Activated CD4-positive, alpha-beta T cell treated with anti-CD3 and anti-CD28 coated beads, Interleukin-2, amount 10 ng/mL, durations not matched to agents 24 days and 14 days (primary cell): Measurements from ENCODE around the gene PKD1. TPM values are rescaled to one million over a fixed set of nuclear protein-coding genes. Genes with fewer than 3 reads are reported as not detected.

Experiments used
- DNase-seq: peaks from one replicate; pipeline ENCODE4 v3.0.0; 2022
- H3K27ac Mint-ChIP-seq: one replicate; pipeline ENCODE4 v1.8.0; 2022; ENCODE audit warnings: mild to moderate bottlenecking, mixed read lengths
- H3K27me3 Mint-ChIP-seq: one replicate; pipeline ENCODE4 v1.8.0; 2022; ENCODE audit warnings: mixed read lengths
- H3K36me3 Mint-ChIP-seq: one replicate; pipeline ENCODE4 v1.8.0; 2022; ENCODE audit warnings: low read depth, mild to moderate bottlenecking, mixed read lengths
- H3K4me1 Mint-ChIP-seq: one replicate; pipeline ENCODE4 v1.8.0; 2021; ENCODE audit warnings: mixed read lengths
- H3K4me3 Mint-ChIP-seq: one replicate; pipeline ENCODE4 v1.8.0; 2022; ENCODE audit warnings: mild to moderate bottlenecking, moderate library complexity, mixed read lengths
- H3K9me3 Mint-ChIP-seq: one replicate; pipeline ENCODE4 v1.8.0; 2021; ENCODE audit warnings: mixed read lengths
- intact Hi-C: fragments of 100-400 bp; cut with micrococcal nuclease; formaldehyde crosslinking; loops from one replicate; pipeline ENCODE4 v1.15.1; 2023
- total RNA-seq: library from RNA; stranded (reverse); gene quantifications from 2 replicates; pipeline ENCODE4 v1.2.3, GENCODE V29; 2022

The PKD1 gene
- total RNA-seq, 1 donor from 2014 or later, result 93.3 TPM

DNA sequence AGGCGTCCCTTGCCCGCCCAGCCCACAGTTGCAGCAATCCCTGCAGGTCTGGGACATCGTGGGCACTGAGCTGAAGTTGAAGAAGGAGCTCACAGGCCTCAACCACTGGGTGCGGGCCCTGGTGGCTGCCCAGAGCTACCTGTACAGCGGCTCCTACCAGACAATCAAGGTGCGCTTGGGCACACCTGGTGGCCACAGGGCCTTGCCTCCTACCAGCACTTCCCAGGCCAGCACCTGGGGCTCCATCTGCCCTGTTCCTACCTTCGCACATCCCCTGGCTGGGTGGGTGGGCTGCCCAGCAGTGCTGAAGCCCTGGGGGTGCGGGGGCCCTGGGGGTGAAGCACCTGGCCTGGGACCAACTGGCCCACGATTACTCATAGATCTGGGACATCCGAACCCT, 39.8 kb upstream of the PKD1 start:
- no peaks in the 10 kb centered on the region for H3K4me1 Mint-ChIP-seq
- DNase-seq, result no peak
- H3K27ac Mint-ChIP-seq, result no peak overlapping the region
- intact Hi-C loops, result no loop called here
- no peaks in the 10 kb centered on the region for H3K9me3 Mint-ChIP-seq
- H3K36me3 Mint-ChIP-seq, result peaks cover 18% of the 10 kb centered on the region
- no peaks in the 10 kb centered on the region for H3K27me3 Mint-ChIP-seq
- H3K4me3 Mint-ChIP-seq, result no peak overlapping the region

DNA sequence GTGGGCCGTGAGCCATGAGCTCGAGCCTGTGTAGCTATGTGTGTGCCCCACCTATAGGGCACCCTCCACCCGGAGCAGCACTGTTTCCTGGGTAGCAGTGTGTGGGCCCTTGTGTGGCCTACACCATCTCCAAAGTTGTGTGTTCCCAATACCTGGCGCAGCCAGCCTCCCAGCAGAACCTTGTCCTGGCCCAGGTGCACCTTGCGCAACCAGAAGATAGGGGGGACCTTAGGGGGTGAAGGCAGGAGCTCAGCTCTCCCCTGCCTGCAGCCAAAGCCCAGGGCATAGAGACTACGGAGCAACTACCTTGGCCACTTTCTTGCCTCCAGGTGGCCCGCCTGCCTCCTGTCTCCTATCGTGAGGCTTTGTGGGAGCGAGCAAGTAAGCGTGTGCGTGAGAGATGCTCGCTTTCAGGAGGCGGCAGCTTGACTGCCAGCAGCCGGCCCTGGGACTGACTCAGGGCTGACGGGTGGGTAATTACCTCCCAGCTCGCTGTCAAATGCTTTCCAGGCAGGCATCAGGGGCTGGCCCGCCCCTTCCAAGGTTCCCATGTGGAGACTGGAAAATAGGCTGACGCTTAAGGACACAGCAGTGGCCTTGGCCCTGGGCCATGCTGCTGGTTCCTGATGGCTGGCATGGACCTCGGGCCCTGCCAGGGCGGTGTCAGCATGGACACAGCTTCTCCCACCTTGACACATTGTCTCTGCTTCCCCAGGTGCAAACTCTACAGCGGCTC, 38.9 kb upstream of the PKD1 start:
- Mint-ChIP-seq H3K4me1 (no peaks in the 10 kb centered on the region), H3K36me3 (peaks cover 18% of the 10 kb centered on the region), H3K4me3 (no peak overlapping the region), H3K27ac (no peak overlapping the region), H3K27me3 (no peaks in the 10 kb centered on the region), H3K9me3 (no peaks in the 10 kb centered on the region)
- intact Hi-C loops, result no loop called here
- DNase-seq, result no peak

DNA sequence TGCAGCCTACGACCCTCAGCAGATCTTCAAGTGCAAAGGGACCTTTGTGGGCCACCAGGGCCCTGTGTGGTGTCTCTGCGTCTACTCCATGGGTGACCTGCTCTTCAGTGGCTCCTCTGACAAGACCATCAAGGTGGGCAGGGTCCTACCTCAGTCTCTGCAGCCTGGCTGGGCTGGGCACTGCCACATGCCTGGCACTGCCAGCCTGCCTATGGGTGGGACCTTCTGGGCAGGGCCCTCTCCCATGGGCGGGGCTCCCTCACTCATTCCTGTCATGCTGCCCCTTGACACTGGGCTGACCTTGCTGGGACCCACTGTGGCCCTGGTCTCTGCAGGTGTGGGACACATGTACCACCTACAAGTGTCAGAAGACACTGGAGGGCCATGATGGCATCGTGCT, 38.2 kb upstream of the PKD1 start:
- Mint-ChIP-seq H3K9me3 (no peaks in the 10 kb centered on the region), H3K36me3 (peaks cover 18% of the 10 kb centered on the region), H3K27ac (no peak overlapping the region), H3K4me1 (no peaks in the 10 kb centered on the region), H3K27me3 (no peaks in the 10 kb centered on the region), H3K4me3 (no peak overlapping the region)
- intact Hi-C loops, result no loop called here
- no peak for DNase-seq

DNA sequence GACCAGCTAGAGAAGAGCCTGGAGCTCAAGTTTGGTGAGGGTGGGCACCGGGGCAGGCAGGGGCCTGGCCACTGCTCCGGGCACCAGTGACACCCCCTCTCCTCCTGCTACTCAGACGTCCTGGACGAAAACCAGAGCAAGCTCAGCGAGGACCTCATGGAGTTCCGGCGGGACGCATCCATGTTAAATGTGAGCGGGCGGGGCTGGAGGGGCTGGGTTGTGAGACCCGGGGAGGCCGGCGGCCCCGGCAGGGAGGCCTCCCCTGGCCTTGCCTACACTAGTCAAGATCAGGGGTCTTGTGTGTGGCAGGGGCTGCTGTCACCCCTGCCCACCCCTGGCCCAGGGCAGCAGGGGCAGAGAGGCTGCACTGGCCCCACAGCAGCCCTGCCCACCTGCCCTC, 37.7 kb upstream of the PKD1 start:
- Mint-ChIP-seq H3K4me3 (no peak overlapping the region), H3K4me1 (no peaks in the 10 kb centered on the region), H3K27ac (no peak overlapping the region), H3K9me3 (no peaks in the 10 kb centered on the region), H3K36me3 (peaks cover 19% of the 10 kb centered on the region), H3K27me3 (no peaks in the 10 kb centered on the region)
- intact Hi-C loops, result no loop called here
- DNase-seq, result no peak

DNA sequence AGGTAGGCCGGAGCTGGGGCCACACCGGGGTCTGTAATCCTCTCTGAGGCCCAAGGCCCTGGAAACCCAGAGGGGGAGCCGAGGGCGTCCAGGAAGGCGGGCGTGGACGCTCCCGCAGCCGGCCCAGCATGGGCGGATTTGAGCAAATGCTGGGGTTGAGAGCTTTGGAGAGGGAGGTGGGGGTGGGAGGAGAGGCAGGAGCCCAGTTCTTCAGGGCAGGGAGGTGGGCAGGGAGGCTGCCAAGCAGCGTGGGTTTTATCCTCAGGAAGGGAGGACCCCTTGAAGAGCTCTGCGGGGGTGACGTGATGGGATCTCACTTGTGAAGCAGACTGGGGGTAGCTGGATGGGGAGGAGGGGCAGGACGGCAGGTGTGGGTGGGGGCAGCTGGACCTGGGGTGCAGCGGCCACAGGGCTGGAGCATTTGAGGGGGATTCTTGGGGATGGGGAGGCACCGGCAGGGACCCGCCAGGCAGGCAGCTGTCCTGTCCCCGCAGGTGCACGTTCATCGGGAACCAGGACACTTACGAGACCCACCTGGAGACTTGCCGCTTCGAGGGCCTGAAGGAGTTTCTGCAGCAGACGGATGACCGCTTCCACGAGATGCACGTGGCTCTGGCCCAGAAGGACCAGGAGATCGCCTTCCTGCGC, 37.1 kb upstream of the PKD1 start:
- no peak overlapping the region for H3K4me3 Mint-ChIP-seq
- H3K9me3 Mint-ChIP-seq, result no peaks in the 10 kb centered on the region
- no peak for DNase-seq
- no peaks in the 10 kb centered on the region for H3K27me3 Mint-ChIP-seq
- H3K36me3 Mint-ChIP-seq, result peaks cover 21% of the 10 kb centered on the region
- no peak overlapping the region for H3K27ac Mint-ChIP-seq
- intact Hi-C loops, result no loop called here
- no peaks in the 10 kb centered on the region for H3K4me1 Mint-ChIP-seq

DNA sequence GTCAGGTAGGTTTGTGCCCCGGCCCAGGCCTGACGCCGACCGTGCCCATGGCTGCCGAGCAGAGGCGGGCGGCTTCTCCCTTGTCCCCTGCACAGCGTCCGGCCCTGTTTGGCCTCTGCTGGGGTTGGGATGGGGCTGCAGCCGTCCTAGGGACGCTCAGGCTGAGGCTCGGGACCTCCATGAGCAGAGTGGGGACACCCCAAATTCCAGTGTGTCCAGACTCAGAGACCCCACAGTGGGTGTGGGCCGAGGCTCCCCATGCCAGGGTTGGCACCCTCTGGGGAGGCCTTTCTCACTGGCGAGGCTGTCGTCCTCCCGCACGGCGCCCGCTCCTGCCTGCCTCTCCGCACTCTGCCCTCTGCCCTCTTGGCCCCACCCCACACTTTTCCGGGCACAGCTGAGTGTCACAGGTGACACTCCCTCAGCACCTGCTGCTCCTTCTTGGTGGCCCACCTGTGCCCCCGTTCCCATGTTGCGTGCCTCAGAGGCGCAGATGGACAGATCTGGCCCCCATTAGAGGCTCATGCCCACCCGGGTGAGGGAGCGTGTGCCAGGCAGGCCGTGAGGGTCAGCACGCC, 36.0 kb upstream of the PKD1 start:
- H3K27ac Mint-ChIP-seq, result no peak overlapping the region

DNA sequence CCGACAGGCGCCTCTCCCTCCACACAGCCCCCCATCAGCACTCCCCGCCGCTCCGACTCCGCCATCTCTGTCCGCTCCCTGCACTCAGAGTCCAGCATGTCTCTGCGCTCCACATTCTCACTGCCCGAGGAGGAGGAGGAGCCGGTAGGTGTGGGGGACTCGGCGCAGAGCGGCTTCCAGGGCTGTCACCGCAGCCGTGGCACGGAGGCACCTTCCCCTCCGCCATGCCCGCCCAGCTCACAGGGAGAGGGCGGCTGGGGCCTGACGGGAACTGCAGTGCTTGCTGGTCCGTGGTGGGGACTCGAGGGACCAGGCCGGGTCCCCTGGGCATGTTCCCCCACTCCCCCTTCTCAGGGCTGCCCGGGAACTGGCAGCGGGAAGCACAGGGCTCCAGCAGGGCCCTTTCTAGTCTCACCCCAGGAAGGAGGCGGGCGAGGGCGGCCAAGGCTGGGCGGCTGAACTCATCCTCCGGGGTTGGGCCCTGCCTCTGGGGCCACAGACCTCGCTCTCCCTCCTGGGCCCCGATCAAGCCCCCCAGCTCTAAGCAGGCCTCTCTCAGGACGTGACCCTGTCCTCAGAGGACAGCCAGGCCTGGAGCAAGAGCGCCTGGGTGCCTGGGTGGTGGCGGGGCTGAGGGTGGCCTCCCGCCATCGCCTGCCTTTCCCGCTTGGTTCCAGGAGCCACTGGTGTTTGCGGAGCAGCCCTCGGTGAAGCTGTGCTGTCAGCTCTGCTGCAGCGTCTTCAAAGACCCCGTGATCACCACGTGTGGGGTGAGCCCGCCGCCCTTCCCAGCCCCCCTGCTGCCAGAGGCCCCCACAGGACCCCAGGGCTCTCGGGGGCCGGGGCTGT, 35.1 kb upstream of the PKD1 start:
- H3K27me3 Mint-ChIP-seq, result no peaks in the 10 kb centered on the region
- H3K9me3 Mint-ChIP-seq, result no peaks in the 10 kb centered on the region
- intact Hi-C loops, result no loop called here
- DNase-seq, result no peak
- peaks cover 26% of the 10 kb centered on the region for H3K36me3 Mint-ChIP-seq
- peaks cover 2% of the 10 kb centered on the region for H3K4me1 Mint-ChIP-seq
- H3K27ac Mint-ChIP-seq, result no peak overlapping the region
- H3K4me3 Mint-ChIP-seq, result no peak overlapping the region

More for the DNA sequence above, 36.0 kb upstream of the PKD1 start:
- H3K36me3 Mint-ChIP-seq, result peaks cover 24% of the 10 kb centered on the region
- no peaks in the 10 kb centered on the region for H3K4me1 Mint-ChIP-seq
- H3K4me3 Mint-ChIP-seq, result no peak overlapping the region
- H3K9me3 Mint-ChIP-seq, result no peaks in the 10 kb centered on the region
- no peaks in the 10 kb centered on the region for H3K27me3 Mint-ChIP-seq
- intact Hi-C loops, result no loop called here
- DNase-seq, result no peak

DNA sequence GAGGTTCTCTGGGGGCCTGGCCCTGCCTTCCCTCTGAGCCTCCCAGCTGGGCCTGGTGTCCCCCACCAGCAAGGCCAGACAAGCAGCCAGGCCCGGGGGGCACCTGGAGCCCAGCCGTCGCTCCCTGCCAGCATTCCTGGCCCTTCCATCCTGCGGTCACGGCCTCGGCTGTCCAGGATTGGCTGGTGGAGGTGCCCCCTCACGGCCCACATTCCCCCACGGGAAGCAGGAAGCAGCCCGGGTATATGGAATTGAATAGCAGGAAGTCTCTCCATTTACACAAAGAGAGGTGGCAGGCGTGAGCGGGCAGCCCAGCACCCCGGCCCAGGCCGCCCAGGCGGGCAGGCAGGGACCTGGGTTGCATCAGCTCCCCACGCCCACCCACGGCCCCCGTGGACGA, 34.4 kb upstream of the PKD1 start:
- Mint-ChIP-seq H3K27ac (no peak overlapping the region), H3K27me3 (no peaks in the 10 kb centered on the region), H3K4me1 (peaks cover 2% of the 10 kb centered on the region), H3K36me3 (peaks cover 29% of the 10 kb centered on the region), H3K4me3 (no peak overlapping the region), H3K9me3 (no peaks in the 10 kb centered on the region)
- intact Hi-C loops, result no loop called here
- DNase-seq, result no peak

DNA sequence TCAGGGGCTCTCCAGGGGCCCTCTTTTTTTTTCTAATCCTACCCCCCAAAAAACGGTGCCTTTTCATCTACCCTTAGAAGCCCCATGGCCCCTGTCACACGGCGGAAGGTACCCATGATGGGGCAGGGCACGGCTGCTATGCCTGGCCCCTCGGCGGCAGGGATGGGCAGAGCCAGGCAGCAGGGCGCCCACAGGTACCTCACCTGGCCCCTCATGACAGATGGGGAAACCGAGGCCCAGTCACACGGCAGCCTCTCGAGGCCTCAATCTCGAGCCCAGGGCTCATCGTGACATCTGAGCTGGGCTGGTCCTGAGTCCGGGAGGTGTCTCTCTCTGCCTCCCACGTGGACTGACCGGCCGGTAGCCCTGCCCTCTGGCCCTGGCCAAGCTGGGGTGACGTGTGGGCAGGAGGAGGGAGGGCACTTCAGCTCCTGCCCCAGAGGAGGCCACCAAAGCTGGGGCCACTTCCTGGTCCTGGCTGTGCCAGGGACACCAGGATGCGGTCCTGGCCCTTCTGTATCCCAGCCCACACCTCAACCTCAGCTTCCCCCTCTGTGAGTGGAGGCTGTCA, 31.5 kb upstream of the PKD1 start:
- Mint-ChIP-seq H3K9me3 (no peaks in the 10 kb centered on the region), H3K4me1 (peaks cover 2% of the 10 kb centered on the region), H3K27ac (no peak overlapping the region), H3K27me3 (no peaks in the 10 kb centered on the region), H3K36me3 (peaks cover 20% of the 10 kb centered on the region), H3K4me3 (no peak overlapping the region)
- no peak for DNase-seq
- intact Hi-C loops, result no loop called here

DNA sequence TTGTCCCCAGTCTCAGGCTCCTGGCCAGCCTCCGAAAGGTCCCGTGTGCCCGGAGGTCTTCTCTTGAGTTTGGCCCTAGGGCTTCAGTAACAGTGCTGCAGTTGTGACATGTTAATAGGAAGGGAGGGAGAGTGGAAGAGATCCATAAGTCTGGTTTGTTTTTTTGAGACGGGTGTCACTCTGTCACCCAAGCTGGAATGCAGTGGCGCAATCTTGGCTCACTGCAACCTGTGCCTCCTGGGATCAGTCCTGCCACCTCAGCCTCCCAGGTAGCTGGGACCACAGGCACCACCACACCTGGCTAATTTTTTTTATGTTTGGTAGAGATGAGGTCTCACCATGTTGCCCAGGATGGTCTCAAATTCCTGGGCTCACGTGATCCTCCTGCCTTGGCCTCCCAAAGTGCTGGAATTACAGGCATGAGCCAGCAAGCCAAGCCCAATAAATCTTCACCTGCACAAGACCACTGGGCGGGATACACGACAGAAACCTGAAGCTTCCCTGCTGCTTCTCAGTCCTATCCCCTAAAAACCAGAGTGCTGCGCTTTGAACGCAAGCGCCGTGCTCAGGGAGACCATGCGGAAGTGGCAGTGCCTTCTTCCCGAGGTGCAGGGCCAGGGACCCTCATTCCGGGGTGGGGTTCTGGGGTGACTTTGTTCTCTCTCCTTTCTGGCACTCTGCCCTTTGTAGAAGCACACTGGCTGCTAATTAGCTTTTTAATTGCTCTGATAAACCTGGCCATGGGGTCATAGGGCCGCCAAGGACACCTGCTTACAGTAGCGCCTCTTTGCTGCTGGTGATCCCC, 30.8 kb upstream of the PKD1 start:
- DNase-seq, result no peak
- peaks cover 2% of the 10 kb centered on the region for H3K4me1 Mint-ChIP-seq
- H3K4me3 Mint-ChIP-seq, result no peak overlapping the region
- intact Hi-C loops, result no loop called here
- H3K36me3 Mint-ChIP-seq, result peaks cover 20% of the 10 kb centered on the region
- no peaks in the 10 kb centered on the region for H3K27me3 Mint-ChIP-seq
- no peaks in the 10 kb centered on the region for H3K9me3 Mint-ChIP-seq
- H3K27ac Mint-ChIP-seq, result no peak overlapping the region

DNA sequence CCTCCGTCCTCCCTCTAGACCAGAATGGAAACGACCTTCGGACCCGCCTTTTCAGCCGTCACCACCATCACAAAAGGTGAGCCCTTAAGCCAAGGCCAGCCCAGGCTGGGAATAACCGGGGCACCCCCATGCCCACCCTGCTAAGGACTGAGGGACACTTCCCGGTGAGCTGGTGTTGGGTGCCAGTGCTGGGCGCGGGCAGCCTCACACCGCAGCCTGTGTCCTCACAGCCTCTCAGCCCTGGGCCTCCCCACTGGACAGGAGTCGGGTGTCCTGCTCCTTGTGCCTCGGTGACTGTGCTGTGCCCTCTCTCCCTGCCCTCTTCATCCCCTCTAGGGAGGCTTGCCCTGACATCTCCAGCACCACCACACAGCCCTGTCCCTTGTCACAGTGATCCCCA, 30.2 kb upstream of the PKD1 start:
- H3K27ac Mint-ChIP-seq, result no peak overlapping the region
- peaks cover 2% of the 10 kb centered on the region for H3K4me1 Mint-ChIP-seq
- peaks cover 20% of the 10 kb centered on the region for H3K36me3 Mint-ChIP-seq
- no peaks in the 10 kb centered on the region for H3K9me3 Mint-ChIP-seq
- no peaks in the 10 kb centered on the region for H3K27me3 Mint-ChIP-seq
- no peak overlapping the region for H3K4me3 Mint-ChIP-seq
- intact Hi-C loops, result no loop called here
- no peak for DNase-seq

DNA sequence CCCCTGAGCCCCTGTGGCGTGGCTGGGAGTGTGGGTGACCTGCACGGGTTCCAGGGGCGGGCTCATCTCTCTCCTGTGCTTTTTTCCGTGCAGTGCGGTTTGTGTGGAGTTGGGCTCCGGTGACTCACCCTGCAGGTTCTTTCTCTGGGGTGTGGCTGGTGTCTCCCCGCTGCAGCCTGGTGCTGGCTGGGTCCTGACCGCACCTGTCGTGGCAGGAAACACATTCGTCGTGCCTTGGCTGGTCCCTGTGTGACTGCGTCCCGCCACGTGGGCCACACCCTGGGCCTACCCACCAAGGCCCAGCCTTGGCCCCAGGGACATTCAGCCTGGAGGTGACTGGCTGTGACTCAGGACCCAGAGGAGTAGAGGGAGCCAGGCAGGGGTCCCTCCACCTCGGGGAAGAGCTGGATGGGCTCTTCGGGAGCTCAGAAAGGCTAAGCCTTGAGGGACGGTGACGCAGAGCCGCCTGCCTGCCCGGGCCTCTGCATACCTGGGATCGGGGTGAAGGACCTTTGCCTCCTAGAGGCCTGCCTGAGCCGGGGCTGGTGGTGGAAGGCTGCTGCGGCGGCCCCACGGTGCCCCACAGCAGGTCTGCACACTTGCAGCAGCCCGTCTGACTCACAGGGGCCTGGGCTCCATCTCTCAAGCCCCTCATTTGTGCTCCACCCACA, 27.6 kb upstream of the PKD1 start:
- intact Hi-C loops, result no loop called here

DNA sequence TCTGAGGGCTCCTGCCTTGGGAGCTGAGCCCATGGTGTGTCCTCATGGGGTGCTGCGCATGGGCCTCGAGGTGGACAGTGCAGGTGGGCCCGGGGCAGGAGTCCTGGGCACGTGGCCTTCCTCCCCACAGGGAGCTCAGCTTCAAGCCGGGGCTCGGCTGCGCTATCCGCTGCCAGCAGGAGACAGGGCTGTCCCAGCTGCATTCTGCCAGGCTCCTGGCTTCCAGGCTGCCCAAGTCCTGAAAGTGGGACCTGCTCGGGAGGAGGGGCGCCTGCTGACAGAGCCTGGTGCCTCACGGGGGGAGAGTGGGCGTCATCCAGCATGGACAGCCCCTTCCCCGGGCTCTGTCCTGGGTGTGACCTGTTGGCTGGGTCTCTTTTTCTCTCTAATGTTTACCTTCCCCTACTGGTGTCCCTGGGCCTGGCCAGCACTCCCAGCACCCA, 27.0 kb upstream of the PKD1 start:
- H3K4me1 Mint-ChIP-seq, result peaks cover 9% of the 10 kb centered on the region
- H3K36me3 Mint-ChIP-seq, result peaks cover 18% of the 10 kb centered on the region
- no peak for DNase-seq
- no peak overlapping the region for H3K27ac Mint-ChIP-seq
- no peak overlapping the region for H3K4me3 Mint-ChIP-seq
- intact Hi-C loops, result no loop called here
- H3K9me3 Mint-ChIP-seq, result no peaks in the 10 kb centered on the region
- no peaks in the 10 kb centered on the region for H3K27me3 Mint-ChIP-seq

More for the DNA sequence above, 27.6 kb upstream of the PKD1 start:
- no peak for DNase-seq
- Mint-ChIP-seq H3K9me3 (no peaks in the 10 kb centered on the region), H3K4me1 (peaks cover 5% of the 10 kb centered on the region), H3K27ac (no peak overlapping the region), H3K27me3 (no peaks in the 10 kb centered on the region), H3K4me3 (no peak overlapping the region), H3K36me3 (peaks cover 20% of the 10 kb centered on the region)
